Activated B cell treated with CpG ODN at 0.5 μM for 24 hours (primary cell): ENCODE data around the gene LRIG1. TPM values are rescaled to one million over a fixed set of nuclear protein-coding genes. Genes with fewer than 3 reads are reported as not detected.

Experiments used
- ATAC-seq: fragments of 200-7000 bp; cut with Tn5 transposase; one replicate; pipeline ENCODE4 v1.10.0; 2021; ENCODE audit warnings: low read depth, mild to moderate bottlenecking, moderate library complexity
- CTCF ChIA-PET: fragments of 350-600 bp; sonication (Branson Sonifier 250); formaldehyde crosslinking; loops from one replicate; lab custom pipeline; 2021; ENCODE audit warnings: antibody characterized with exemption; lab: Charles Lee
- POLR2A ChIA-PET: fragments of 350-600 bp; sonication (Branson Sonifier 250); formaldehyde crosslinking; loops from one replicate; lab custom pipeline; 2021; ENCODE audit warnings: antibody characterized with exemption; lab: Charles Lee
- DNase-seq: peaks from one replicate; pipeline ENCODE4 v3.0.0; 2022
- H3K27ac Mint-ChIP-seq: one replicate; pipeline ENCODE4 v1.8.0; 2020; ENCODE audit warnings: mixed read lengths
- H3K27me3 Mint-ChIP-seq: one replicate; pipeline ENCODE4 v1.8.0; 2021; ENCODE audit warnings: mixed read lengths
- H3K36me3 Mint-ChIP-seq: one replicate; pipeline ENCODE4 v1.8.0; 2021; ENCODE audit warnings: low read depth, mixed read lengths
- H3K4me1 Mint-ChIP-seq: one replicate; pipeline ENCODE4 v1.8.0; 2021; ENCODE audit warnings: mixed read lengths
- H3K4me3 Mint-ChIP-seq: one replicate; pipeline ENCODE4 v1.8.0; 2020; ENCODE audit warnings: mild to moderate bottlenecking, mixed read lengths
- H3K9me3 Mint-ChIP-seq: one replicate; pipeline ENCODE4 v1.8.0; 2020; ENCODE audit warnings: mixed read lengths
- CTCF ChIP-seq: fragments of 200-600 bp; IDR thresholded peaks from one replicate; pipeline ENCODE4 v1.8.0; 2022; ENCODE audit warnings: antibody characterized with exemption, mild to moderate bottlenecking
- intact Hi-C: fragments of 100-400 bp; cut with micrococcal nuclease; formaldehyde crosslinking; loops from one replicate; pipeline ENCODE4 v1.15.1; 2024
- total RNA-seq: library from RNA; stranded (reverse); gene quantifications from 2 replicates; pipeline ENCODE4 v1.2.3, GENCODE V29; 2022

The LRIG1 gene
- total RNA-seq, 1 donor from 2014 or later, result 9.7 TPM

GRCh38 chr3:66501483-66502244 is 842 bp upstream of the LRIG1 start:
- peaks cover 22% of the 10 kb centered on the region for H3K4me1 Mint-ChIP-seq
- no peaks in the 10 kb centered on the region for H3K9me3 Mint-ChIP-seq
- intact Hi-C loops, result loop anchor here (1.0 to 10.0 kb wide), 10 partner anchors 29 to 1153 kb away; partner anchors contain the start of genes KBTBD8 and SUCLG2
- peaks cover 32% of the 10 kb centered on the region for H3K27me3 Mint-ChIP-seq
- H3K27ac Mint-ChIP-seq, result peak overlapping the region; percentile 50
- ATAC-seq (no peak), DNase-seq (no peak)
- H3K4me3 Mint-ChIP-seq, result peak overlapping the region; percentile 83
- TF ChIP-seq CTCF, result no peak
- POLR2A ChIA-PET, result interaction anchor here (2.8 kb wide), 1 partner anchor 32 kb away, joined by 12 read pairs; no protein-coding TSS in a partner anchor
- CTCF ChIA-PET, result interaction anchor here (0.7 kb wide), 1 partner anchor 94 kb away, joined by 3 read pairs; no protein-coding TSS in a partner anchor
- no peaks in the 10 kb centered on the region for H3K36me3 Mint-ChIP-seq

GRCh38 chr3:66499881-66500575 is 794 bp downstream of the LRIG1 start:
- Mint-ChIP-seq H3K4me3 (peak overlapping the region; percentile 82), H3K27me3 (peaks cover 34% of the 10 kb centered on the region), H3K27ac (no peak overlapping the region), H3K36me3 (no peaks in the 10 kb centered on the region), H3K4me1 (peaks cover 23% of the 10 kb centered on the region), H3K9me3 (no peaks in the 10 kb centered on the region)
- intact Hi-C loops, result loop anchor here (1.0 to 10.0 kb wide), 5 partner anchors 17 to 1155 kb away; partner anchors contain the start of genes KBTBD8 and SUCLG2
- ChIA-PET POLR2A (interaction anchor here (0.9 to 2.8 kb wide), 4 partner anchors 10 to 204 kb away, joined by 3 to 12 read pairs (median 4); no protein-coding TSS in a partner anchor), CTCF (interaction anchor here (0.8 to 1.1 kb wide), 2 partner anchors 9 to 31 kb away, joined by 4 read pairs; no protein-coding TSS in a partner anchor)
- no peak for ATAC-seq
- peak; percentile 46 for DNase-seq
- no peak for TF ChIP-seq CTCF

- H3K4me1 Mint-ChIP-seq, result peaks cover 23% of the 10 kb centered on the region
- H3K4me3 Mint-ChIP-seq, result peak overlapping the region; percentile 82
- no peak for TF ChIP-seq CTCF
- H3K27me3 Mint-ChIP-seq, result peaks cover 33% of the 10 kb centered on the region
- ChIA-PET CTCF (interaction anchor here (1.4 kb wide), 1 partner anchor 8 kb away, joined by 3 read pairs; no protein-coding TSS in a partner anchor), POLR2A (interaction anchor here (0.9 to 2.8 kb wide), 4 partner anchors 9 to 203 kb away, joined by 3 to 12 read pairs (median 6); no protein-coding TSS in a partner anchor)
- intact Hi-C loops, result loop anchor here (1.0 kb wide), 1 partner anchor 16 kb away; no protein-coding TSS in a partner anchor
- ATAC-seq, result no peak
- H3K27ac Mint-ChIP-seq, result no peak overlapping the region
- no peaks in the 10 kb centered on the region for H3K36me3 Mint-ChIP-seq
- H3K9me3 Mint-ChIP-seq, result no peaks in the 10 kb centered on the region
- no peak for DNase-seq
Measured at GRCh38 chr3:66498687-66499621, 1.9 kb downstream of the LRIG1 start.

GRCh38 chr3:66497985-66498671 is 2.7 kb downstream of the LRIG1 start:
- intact Hi-C loops, result no loop called here
- Mint-ChIP-seq H3K27ac (no peak overlapping the region), H3K36me3 (no peaks in the 10 kb centered on the region), H3K9me3 (no peaks in the 10 kb centered on the region), H3K4me1 (peaks cover 23% of the 10 kb centered on the region), H3K27me3 (peaks cover 37% of the 10 kb centered on the region), H3K4me3 (no peak overlapping the region)
- CTCF ChIA-PET, result interaction anchor here (1.4 kb wide), 1 partner anchor 8 kb away, joined by 3 read pairs; no protein-coding TSS in a partner anchor
- POLR2A ChIA-PET, result interaction anchor here (1.1 kb wide), 1 partner anchor 25 kb away, joined by 7 read pairs; no protein-coding TSS in a partner anchor
- no peak for ATAC-seq
- no peak for DNase-seq
- no peak for TF ChIP-seq CTCF
